ENCODE data around the gene ZNF692. TPM values are rescaled to one million over a fixed set of nuclear protein-coding genes. Genes with fewer than 3 reads are reported as not detected.
A peak's percentile ranks its signal among the peaks of the same experiment; 100 is the strongest.

The ZNF692 gene
- total RNA-seq, 1 donor from 2014 or later, result 86.4 TPM

DNA sequence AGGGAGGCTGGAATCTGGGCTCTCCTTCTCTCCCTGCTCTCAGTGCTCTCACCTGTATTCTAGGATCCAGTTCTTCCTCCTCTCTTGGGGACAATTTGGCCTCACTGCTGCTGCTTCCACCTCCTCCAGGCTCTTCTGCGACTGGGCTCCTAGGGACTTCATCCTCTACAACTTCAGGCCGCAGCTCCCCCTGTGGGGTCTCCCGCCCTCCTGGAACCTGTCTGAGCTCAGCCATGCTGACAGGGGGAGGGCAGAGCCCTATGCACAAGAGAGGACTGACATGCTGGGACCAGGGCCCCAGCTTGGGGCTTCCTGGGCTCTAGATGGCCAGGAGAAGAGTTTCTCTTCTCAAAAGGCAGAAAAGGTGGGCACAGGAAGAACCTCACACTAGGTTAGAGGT lies 34.2 kb downstream of the ZNF692 start:
- intact Hi-C loops (cut with micrococcal nuclease), result loop anchor here (5.0 kb wide), 2 partner anchors 342 to 1892 kb away; partner anchors contain the start of gene AHCTF1
- H3K27ac Mint-ChIP-seq, result peak overlapping the region; percentile 53
- H3K9me3 Mint-ChIP-seq, result no peaks in the 10 kb centered on the region
- H3K36me3 Mint-ChIP-seq (ENCODE audit: low read depth), result peaks cover 41% of the 10 kb centered on the region
- H3K27me3 Mint-ChIP-seq (ENCODE audit: low read depth), result no peaks in the 10 kb centered on the region
- H3K4me3 Mint-ChIP-seq (ENCODE audit: low read depth), result peak overlapping the region; percentile 92
- no peak for DNase-seq (ENCODE audit: low spot score)
- H3K4me1 Mint-ChIP-seq (ENCODE audit: low read depth), result peaks cover 46% of the 10 kb centered on the region

DNA sequence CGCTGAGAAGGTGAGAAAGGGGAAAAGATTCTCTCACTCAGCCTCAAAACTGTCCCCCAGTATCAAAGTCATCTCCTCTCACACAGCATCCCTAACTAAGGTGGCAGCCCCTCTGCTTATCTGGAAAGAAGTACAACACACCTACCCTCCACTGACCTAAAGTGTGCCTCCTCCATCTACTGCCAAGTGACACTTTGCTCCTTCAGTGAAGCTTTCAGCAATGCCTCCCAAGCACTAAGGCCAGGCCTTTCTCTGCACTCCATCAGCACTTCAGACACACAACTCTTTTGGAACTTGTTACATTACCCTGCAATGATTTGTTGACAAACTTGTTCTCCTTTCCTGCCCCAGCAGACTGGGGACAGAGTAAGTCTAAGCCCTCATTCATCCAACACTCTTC lies 34.6 kb downstream of the ZNF692 start:
- peak overlapping the region; percentile 14 for H3K27ac Mint-ChIP-seq
- no peak for DNase-seq (ENCODE audit: low spot score)
- H3K27me3 Mint-ChIP-seq (ENCODE audit: low read depth), result no peaks in the 10 kb centered on the region
- intact Hi-C loops (cut with micrococcal nuclease), result no loop called here
- peaks cover 41% of the 10 kb centered on the region for H3K36me3 Mint-ChIP-seq (ENCODE audit: low read depth)
- peak overlapping the region; percentile 92 for H3K4me3 Mint-ChIP-seq (ENCODE audit: low read depth)
- H3K9me3 Mint-ChIP-seq, result no peaks in the 10 kb centered on the region
- peaks cover 46% of the 10 kb centered on the region for H3K4me1 Mint-ChIP-seq (ENCODE audit: low read depth)

DNA sequence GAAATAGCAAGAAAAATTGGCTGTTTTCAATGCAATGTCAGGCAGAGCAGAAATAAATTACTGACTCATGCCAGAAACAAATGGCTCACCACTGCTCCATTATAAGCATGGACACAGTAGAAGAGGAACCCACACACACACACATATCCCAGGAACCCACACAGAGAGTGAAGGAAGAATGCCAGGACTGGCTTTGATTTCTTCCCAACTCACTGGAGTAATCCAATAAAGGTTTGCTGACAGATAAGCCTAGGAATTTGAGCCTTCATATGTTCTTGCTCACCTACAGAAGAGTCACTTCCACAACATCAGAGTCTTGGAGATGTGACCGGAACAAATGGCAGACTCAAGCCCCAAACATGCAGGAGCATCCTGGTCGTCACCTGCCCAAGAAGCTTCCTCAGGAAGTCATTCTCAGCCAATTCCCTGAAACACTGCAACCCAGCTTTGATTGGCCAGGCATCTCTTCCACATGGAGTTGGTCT lies 35.3 kb downstream of the ZNF692 start:
- H3K9me3 Mint-ChIP-seq, result no peaks in the 10 kb centered on the region
- H3K27me3 Mint-ChIP-seq (ENCODE audit: low read depth), result no peaks in the 10 kb centered on the region
- no peak for DNase-seq (ENCODE audit: low spot score)
- H3K4me1 Mint-ChIP-seq (ENCODE audit: low read depth), result peaks cover 50% of the 10 kb centered on the region
- intact Hi-C loops (cut with micrococcal nuclease), result no loop called here
- H3K4me3 Mint-ChIP-seq (ENCODE audit: low read depth), result peak overlapping the region; percentile 92
- H3K36me3 Mint-ChIP-seq (ENCODE audit: low read depth), result peaks cover 46% of the 10 kb centered on the region
- no peak overlapping the region for H3K27ac Mint-ChIP-seq

DNA sequence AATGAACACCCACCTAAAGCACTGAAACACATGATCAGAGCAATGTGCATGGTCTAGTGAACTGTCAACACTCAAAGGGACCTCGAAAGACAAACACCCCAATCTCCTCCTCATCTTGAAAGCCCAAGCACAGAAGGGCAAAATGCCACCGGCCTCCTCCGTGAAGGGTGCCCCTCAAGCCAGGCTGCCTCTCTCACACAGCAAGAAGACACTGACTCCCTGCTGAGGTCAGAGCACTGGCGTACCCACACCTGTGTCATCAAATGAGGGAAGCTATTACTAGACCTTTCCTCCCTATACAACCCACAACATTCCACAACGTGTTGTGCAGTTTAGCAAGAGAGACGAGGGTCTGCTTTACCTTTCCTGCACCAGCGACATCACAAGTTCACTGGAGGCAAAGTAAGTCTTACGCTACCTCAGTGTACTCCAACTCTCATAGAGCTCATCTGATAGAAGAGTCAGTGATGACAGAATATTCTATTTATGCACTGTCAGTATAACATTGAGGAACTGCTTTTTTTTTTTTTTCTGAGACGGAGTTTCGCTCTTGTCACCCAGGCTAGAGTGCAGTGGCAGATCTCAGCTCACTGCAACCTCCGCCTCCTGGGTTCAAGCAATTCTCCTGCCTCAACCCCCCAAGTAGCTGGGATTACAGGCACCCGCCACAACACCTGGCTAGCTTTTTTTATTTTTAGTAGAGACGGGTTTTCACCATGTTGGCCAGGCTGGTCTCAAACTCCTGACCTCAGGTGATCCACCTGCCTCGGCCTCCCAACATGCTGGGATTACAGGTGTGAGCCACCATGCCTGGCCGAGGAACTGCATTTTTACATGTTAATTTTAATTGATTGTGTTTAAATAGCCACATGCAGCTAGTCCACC lies 36.5 kb downstream of the ZNF692 start:
- Mint-ChIP-seq H3K9me3 (no peaks in the 10 kb centered on the region), H3K4me1 (ENCODE audit: low read depth) (peaks cover 51% of the 10 kb centered on the region), H3K36me3 (ENCODE audit: low read depth) (peaks cover 49% of the 10 kb centered on the region), H3K4me3 (ENCODE audit: low read depth) (no peak overlapping the region), H3K27me3 (ENCODE audit: low read depth) (no peaks in the 10 kb centered on the region), H3K27ac (no peak overlapping the region)
- intact Hi-C loops (cut with micrococcal nuclease), result no loop called here
- DNase-seq (ENCODE audit: low spot score), result no peak

DNA sequence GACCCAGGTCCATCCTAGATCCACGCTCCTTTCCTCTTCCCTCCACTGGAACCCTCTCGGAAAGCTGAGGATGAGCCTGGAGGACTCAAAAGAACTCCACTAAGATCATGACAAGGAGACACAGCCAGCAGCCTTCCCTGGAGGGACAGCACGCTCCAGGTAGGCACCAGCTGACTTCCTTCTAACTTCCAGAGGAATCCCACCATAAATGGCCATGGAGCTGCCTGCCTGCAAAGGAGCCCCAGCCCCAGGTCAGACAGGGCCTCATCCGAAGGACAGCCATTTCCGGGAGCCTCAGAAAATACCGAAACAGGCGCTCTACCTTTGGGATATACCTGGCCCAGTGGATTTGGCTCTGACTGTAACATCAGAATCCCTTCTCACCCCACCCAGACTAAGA lies 37.2 kb downstream of the ZNF692 start:
- intact Hi-C loops (cut with micrococcal nuclease), result no loop called here

DNA sequence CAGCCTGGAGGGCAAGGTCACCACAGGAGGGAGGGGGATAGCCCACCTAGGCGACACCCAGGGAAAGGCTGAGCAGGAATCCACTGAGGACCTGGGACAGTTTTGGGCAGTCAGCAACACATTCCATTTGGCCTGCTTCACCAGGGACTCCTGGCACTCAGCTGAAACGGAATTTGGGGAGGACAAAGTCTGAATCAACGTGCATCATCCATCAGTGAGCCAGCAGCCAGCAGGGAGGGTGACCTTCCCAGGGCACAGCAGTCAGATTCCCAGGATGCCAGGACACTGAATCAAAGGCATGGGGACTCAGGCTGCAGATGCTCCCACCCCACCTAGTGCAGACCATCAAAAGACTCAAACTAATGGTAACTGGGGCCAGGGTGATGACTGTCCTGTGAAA lies 37.8 kb downstream of the ZNF692 start:
- DNase-seq (ENCODE audit: low spot score), result no peak
- Mint-ChIP-seq H3K4me3 (ENCODE audit: low read depth) (no peak overlapping the region), H3K27ac (no peak overlapping the region), H3K36me3 (ENCODE audit: low read depth) (peaks cover 57% of the 10 kb centered on the region), H3K9me3 (no peaks in the 10 kb centered on the region), H3K4me1 (ENCODE audit: low read depth) (peaks cover 56% of the 10 kb centered on the region), H3K27me3 (ENCODE audit: low read depth) (no peaks in the 10 kb centered on the region)
- intact Hi-C loops (cut with micrococcal nuclease), result no loop called here

More for the DNA sequence above, 37.2 kb downstream of the ZNF692 start:
- Mint-ChIP-seq H3K9me3 (no peaks in the 10 kb centered on the region), H3K27me3 (ENCODE audit: low read depth) (no peaks in the 10 kb centered on the region), H3K4me1 (ENCODE audit: low read depth) (peaks cover 52% of the 10 kb centered on the region), H3K4me3 (ENCODE audit: low read depth) (no peak overlapping the region), H3K27ac (no peak overlapping the region), H3K36me3 (ENCODE audit: low read depth) (peaks cover 54% of the 10 kb centered on the region)
- DNase-seq (ENCODE audit: low spot score), result no peak

DNA sequence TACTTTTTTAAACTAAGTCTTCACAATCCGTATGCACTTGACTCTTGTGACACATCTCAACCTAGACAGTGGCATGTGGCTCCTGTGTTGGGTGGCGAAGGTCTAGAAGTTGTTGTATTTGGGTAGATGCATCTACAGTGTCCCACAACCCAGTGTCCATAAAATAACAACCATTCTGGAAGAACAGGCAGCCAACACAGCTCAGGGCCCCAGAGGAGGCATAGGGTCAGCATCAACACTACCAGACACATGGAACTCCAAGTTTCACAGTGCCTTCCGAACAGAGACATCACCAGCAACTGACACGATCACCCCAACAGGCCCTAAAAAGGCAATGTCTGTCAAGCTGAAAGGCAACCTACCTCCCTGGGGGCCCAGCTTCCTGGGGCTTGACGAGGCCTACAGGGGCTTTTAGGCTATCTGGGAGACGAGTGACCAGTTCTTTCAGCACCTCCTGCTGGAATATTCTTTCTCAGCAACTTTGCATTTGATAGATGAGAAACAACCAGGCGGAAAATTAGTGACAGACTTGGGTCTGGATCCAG lies 38.8 kb downstream of the ZNF692 start:
- Mint-ChIP-seq H3K4me3 (ENCODE audit: low read depth) (no peak overlapping the region), H3K4me1 (ENCODE audit: low read depth) (peaks cover 62% of the 10 kb centered on the region), H3K27ac (peak overlapping the region; percentile 26), H3K36me3 (ENCODE audit: low read depth) (peaks cover 59% of the 10 kb centered on the region), H3K9me3 (no peaks in the 10 kb centered on the region), H3K27me3 (ENCODE audit: low read depth) (no peaks in the 10 kb centered on the region)
- DNase-seq (ENCODE audit: low spot score), result no peak
- intact Hi-C loops (cut with micrococcal nuclease), result no loop called here

DNA sequence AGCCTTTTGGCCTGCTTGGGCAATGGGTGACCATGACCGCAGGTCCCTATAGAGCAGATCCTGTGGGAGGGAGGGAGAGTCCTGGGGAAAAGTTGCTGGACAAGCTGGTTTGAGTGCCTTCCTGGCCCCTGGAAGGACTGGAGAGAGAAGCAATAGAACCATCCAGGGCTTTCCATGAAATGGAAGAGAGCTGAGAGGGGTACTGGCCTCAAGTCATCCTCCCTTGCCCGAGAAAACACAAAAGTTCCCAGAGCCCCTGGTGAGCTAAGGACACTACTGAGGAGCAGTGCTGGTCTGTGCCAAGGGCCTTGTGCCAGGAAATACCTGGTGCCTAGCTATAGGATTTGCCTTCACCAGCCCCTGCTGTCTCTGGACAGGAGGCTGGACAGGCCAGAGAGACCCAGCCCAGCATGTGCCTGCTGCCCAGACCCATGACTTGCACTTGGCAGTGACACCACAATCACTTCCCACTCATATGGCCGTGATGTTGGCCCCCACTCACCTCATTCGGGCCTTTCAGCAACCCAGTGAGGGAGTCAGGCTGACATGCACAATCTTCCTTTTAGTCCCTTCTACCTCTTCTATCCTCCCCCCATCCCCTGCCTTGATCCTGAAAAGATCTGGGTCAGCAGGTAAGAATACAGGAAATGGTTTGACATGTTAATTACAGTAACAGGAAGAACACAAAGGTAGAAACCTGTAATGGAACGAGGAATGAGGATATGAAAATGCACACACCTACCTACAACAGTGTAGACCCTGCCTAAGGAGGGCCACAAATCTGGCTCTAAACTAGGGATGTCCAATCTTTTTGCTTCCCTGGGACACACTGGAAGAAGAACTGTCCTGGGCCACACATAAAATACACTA lies 40.1 kb downstream of the ZNF692 start:
- Mint-ChIP-seq H3K27me3 (ENCODE audit: low read depth) (no peaks in the 10 kb centered on the region), H3K4me1 (ENCODE audit: low read depth) (peaks cover 50% of the 10 kb centered on the region), H3K4me3 (ENCODE audit: low read depth) (no peak overlapping the region), H3K9me3 (no peaks in the 10 kb centered on the region), H3K27ac (peak overlapping the region; percentile 28), H3K36me3 (ENCODE audit: low read depth) (peaks cover 62% of the 10 kb centered on the region)
- DNase-seq (ENCODE audit: low spot score), result no peak
- intact Hi-C loops (cut with micrococcal nuclease), result no loop called here

DNA sequence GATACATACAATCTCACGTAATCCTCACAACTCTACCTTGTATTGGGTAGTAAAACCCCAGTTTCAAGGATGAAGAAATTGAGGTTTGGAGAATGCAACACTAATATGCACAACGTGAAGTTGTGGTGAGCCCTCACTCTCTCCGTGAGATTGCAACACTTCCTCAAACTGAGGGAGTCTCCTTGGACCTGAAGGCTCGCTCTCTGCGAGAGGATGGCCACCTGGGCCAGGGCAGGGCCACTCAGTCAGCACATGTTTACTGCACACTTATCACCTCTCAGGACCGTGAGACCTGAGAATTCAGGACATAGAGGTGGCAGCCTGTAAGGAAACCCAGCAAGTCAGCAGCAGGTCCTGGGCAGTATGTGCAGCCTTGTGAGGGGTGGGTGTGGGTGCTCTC lies 41.8 kb downstream of the ZNF692 start:
- H3K9me3 Mint-ChIP-seq, result no peaks in the 10 kb centered on the region
- H3K36me3 Mint-ChIP-seq (ENCODE audit: low read depth), result peaks cover 64% of the 10 kb centered on the region
- H3K27ac Mint-ChIP-seq, result peak overlapping the region; percentile 56
- H3K4me3 Mint-ChIP-seq (ENCODE audit: low read depth), result no peak overlapping the region
- H3K27me3 Mint-ChIP-seq (ENCODE audit: low read depth), result no peaks in the 10 kb centered on the region
- DNase-seq (ENCODE audit: low spot score), result no peak
- intact Hi-C loops (cut with micrococcal nuclease), result no loop called here
- peaks cover 41% of the 10 kb centered on the region for H3K4me1 Mint-ChIP-seq (ENCODE audit: low read depth)

DNA sequence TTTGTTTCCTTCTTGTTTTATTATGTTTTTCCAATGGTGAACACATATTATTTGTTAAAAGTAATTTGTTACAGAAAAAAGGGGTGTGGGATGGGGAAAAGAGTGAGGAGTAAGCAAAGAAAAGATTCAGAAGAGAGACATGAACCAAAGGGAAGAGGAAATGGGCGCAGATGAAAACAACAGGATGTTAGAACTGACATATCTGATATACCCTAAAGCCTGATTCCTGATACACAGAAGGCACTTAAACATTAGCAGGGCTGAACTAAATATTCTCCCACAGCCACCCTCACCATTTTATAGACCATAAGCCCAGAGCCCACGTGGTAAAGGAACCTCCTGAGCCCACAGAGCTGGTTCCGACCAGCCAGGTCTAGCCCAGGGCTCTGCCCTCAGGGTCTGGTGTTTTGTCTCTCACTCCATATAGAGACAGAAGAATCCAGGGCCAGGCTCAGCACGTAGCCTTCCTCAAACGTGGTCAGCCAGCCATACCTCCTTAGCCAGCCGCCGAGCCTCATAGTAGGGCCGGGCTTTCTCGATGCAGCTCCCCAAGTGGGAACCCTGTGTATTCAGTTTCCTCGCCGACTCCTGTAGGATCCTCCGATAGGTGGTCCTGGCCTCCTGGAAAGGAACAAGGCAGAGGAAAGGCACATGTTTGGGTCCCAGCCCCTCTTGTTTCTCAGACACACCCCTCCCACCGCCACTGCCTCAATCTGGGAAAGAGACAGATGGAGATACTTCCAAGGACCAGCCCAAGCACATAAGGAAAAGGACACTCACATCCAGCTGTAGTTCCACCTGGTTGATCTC lies 42.6 kb downstream of the ZNF692 start:
- H3K9me3 Mint-ChIP-seq, result no peaks in the 10 kb centered on the region
- no peak for DNase-seq (ENCODE audit: low spot score)
- H3K4me3 Mint-ChIP-seq (ENCODE audit: low read depth), result peak overlapping the region; percentile 14
- peaks cover 66% of the 10 kb centered on the region for H3K36me3 Mint-ChIP-seq (ENCODE audit: low read depth)
- intact Hi-C loops (cut with micrococcal nuclease), result no loop called here
- H3K27me3 Mint-ChIP-seq (ENCODE audit: low read depth), result no peaks in the 10 kb centered on the region
- H3K4me1 Mint-ChIP-seq (ENCODE audit: low read depth), result peaks cover 40% of the 10 kb centered on the region
- peak overlapping the region; percentile 70 for H3K27ac Mint-ChIP-seq

DNA sequence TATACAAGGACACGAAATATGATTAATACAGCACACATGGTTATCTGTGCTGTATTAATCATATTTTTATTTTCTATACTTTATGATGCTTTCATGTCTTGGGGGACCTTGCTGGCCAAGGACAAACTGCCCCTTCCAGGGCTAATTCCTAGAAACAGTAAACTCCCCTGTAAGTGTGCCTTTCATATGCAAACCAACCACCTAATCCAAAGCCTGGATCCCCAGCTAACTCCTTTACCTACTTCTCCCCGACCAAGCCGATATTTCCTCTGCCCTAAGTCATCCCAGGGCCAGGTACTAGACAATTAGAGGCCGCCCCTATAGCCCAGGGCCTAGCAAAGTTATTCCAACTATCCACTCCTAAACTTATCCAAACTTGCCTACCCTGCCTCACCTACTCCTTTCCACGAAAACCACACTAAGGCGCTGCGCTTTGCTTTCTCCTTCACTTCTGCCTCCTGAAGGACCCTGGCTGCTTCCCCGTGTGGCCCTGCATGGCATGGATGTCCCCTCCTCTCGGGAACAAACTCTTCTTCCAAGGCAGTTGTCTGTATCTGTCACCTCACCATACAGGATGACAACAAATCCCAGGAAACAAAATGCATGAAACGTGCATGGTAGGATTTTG lies 43.4 kb downstream of the ZNF692 start:
- H3K36me3 Mint-ChIP-seq (ENCODE audit: low read depth), result peaks cover 64% of the 10 kb centered on the region
- no peaks in the 10 kb centered on the region for H3K27me3 Mint-ChIP-seq (ENCODE audit: low read depth)
- H3K4me1 Mint-ChIP-seq (ENCODE audit: low read depth), result peaks cover 37% of the 10 kb centered on the region
- H3K27ac Mint-ChIP-seq, result peak overlapping the region; percentile 70
- no peak for DNase-seq (ENCODE audit: low spot score)
- no peaks in the 10 kb centered on the region for H3K9me3 Mint-ChIP-seq
- no peak overlapping the region for H3K4me3 Mint-ChIP-seq (ENCODE audit: low read depth)
- intact Hi-C loops (cut with micrococcal nuclease), result no loop called here

DNA sequence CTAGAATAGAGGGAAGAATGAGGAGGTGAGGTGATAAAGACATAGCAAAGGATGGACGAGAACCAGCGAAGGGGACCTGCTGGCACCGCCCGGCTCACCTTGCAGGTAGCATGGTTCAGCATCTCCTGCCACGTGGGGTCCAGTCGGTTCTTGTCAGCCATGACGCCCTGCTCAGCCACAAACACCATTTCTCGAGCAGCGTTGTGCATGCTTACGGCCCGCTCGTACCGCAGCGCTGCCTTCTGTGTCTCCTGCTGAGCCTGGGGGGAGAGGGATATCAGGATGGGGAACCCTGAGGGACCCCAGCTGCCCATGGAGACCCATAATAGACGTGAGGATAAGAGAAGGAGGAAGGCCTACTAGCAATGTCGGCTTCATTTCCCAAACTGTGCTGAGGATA lies 44.5 kb downstream of the ZNF692 start:
- intact Hi-C loops (cut with micrococcal nuclease), result no loop called here
- H3K4me1 Mint-ChIP-seq (ENCODE audit: low read depth), result peaks cover 31% of the 10 kb centered on the region
- no peak overlapping the region for H3K4me3 Mint-ChIP-seq (ENCODE audit: low read depth)
- peaks cover 57% of the 10 kb centered on the region for H3K36me3 Mint-ChIP-seq (ENCODE audit: low read depth)
- H3K9me3 Mint-ChIP-seq, result no peaks in the 10 kb centered on the region
- no peaks in the 10 kb centered on the region for H3K27me3 Mint-ChIP-seq (ENCODE audit: low read depth)
- H3K27ac Mint-ChIP-seq, result no peak overlapping the region
- no peak for DNase-seq (ENCODE audit: low spot score)

All from activated T-helper 2 cell treated with anti-CD3 and anti-CD28 coated beads, Interferon-gamma antibody, Interleukin-2, Interleukin-4, amounts not matched to agents 10 μg/mL and 5 μg/mL and 100 μg/mL, durations not matched to agents 14 hours and 24 hours and 36 hours (primary cell).